Fibroblast of upper back skin (primary cell): ENCODE data around the gene LSMEM2.

Source experiments
- DNase-seq: peaks from one replicate; pipeline ENCODE4 v3.0.0-alpha.2; 2013

Gene LSMEM2

GRCh38 chr3:50286322-50287227 is 7.7 kb downstream of the LSMEM2 start:
- no peak for DNase-seq

GRCh38 chr3:50287262-50287661 is 8.4 kb downstream of the LSMEM2 start:
- no peak for DNase-seq

- DNase-seq: no peak
Measured at GRCh38 chr3:50288387-50289007, 9.6 kb downstream of the LSMEM2 start.

GRCh38 chr3:50289130-50289529 is 10.2 kb downstream of the LSMEM2 start:
- no peak for DNase-seq

- no peak for DNase-seq
Measured at GRCh38 chr3:50290161-50290641, 11.3 kb downstream of the LSMEM2 start.

GRCh38 chr3:50292159-50293078 is 13.5 kb downstream of the LSMEM2 start, which contains the start of gene IFRD2:
IFRD2 (minus strand) TSS chr3:50292429; CDS start chr3:50292274, 155 bp downstream.
- DNase-seq: peak; percentile 97

GRCh38 chr3:50293079-50293801 is 14.4 kb downstream of the LSMEM2 start:
- DNase-seq: no peak

- DNase-seq: no peak
Measured at GRCh38 chr3:50294089-50294488, 15.2 kb downstream of the LSMEM2 start.

- DNase-seq: no peak
Measured at GRCh38 chr3:50294492-50295403, 15.9 kb downstream of the LSMEM2 start.

DNA sequence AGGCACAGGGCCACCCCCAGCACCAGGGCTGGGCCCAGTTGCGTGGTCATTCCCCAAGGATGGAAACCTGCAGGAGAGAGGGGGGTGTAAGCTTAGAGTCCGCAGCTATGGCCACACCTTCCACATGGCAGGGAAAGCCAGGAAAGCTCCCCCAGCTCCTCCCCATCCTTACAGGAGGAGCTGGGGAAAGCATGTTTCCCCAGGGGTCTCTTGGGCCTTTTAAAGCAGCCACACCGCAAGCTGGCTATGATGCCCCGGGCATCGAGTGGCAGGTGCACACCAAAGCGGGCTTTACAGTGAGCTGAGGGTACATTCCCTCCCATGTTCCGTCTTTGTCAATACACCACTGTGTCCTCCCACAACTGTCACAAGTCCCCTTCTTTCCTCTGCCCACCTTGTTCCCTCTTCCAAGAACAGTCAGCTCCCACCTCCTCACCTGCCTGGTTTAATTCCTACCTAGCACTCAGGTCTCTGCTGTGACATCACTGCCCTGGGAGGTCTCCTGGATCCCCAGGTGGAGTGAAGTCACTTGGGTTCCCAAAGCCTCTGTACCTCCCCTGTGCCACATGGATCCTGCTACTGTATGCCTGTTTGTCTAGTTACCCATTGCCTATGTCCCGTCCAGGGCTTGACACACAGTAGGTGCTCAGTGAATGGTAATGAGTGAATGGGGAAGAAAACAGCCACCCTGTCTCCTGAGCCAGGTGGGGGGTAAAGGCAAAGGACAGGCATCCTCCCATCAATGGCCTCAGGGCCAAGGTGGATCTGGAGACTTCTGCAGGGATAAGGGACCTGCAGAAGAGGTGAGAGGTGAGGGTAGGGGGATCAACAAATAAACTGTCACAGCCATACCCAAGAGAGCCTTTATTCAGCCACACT is 16.9 kb downstream of the LSMEM2 start:
- DNase-seq: no peak

- DNase-seq: no peak
Measured at GRCh38 chr3:50296721-50297383, 18.0 kb downstream of the LSMEM2 start.

DNA sequence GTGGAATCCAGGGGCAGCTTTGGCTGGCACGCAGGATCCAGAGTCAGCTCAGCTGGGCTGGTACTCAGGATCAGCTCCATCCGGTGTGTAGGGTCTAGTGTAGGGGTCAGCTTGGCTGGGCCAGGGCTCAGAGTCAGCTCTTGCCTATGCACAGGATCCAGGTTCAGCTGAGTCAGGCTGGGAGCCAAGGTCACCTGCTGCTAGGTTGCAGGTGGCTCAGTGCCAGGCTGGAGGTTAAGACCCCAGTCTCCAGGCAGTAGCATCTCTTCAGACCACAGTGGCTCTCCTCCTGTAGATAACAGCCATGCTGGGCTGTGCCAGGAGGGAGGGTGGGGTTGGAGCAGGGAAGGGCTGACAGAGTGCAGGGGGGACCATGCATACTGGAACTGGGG is 18.5 kb downstream of the LSMEM2 start:
- no peak for DNase-seq

DNA sequence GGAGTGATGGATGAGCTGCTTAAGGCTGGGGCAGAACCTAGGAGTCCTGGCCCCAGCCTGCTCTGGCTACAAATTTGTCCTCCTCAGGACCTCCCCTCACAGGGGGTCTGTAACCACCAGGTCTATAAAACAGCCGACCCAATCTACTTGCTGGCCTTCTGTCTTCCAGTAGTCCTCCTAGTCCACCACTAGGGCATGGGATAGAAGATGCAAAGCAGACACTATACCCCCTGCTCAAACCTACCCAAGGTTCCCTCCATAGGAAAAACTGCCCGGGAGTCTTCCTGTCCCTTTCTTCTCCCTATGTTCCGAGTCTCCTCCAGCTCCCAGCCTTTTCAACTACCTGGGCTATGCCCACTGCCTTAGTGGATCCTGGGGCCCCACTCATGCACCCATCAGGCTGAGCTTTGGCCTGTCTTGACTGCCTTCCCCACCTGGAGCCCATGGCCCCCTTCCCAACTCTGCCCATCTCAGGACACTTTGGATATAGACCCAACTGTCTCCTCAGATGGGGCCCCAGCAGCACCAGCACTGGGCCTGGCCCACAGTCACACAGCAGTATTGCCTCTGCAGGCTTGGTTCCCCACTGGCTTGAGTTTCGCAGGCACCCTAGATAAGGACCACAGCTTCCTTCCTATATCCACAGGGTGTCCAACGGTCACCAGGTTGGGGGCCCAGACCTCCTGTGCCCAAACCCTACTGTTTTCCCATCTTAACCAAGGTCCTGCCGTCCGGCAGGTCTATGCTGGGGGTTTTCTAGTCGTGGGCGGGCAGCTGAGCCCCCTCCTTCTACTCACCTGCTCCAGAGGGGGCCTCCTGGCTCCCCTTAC is 19.2 kb downstream of the LSMEM2 start:
- no peak for DNase-seq

GRCh38 chr3:50298836-50299637 is 20.1 kb downstream of the LSMEM2 start, which contains the start of the genes HYAL3 and NAA80:
HYAL3 (minus strand) TSS chr3:50299405; CDS start chr3:50295602, 3,803 bp downstream.
NAA80 (minus strand) TSS chr3:50299405; CDS start chr3:50297463, 1,942 bp downstream.
- peak; percentile 99 for DNase-seq

DNA sequence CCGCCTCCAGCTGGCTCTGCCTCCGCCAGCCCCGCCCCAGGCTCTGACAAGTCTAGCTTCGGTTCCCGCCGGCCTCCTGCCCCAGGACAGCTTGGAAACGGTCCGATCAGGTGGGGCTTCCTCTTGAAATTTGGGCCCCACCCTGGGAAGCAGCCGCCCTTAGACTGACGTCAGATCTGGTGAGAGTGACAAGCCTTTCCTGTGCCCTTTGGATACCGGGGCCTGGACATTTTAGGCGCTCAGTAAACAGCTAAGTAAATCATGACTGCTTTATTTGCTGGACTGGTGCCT is 20.7 kb downstream of the LSMEM2 start:
- DNase-seq: no peak

DNA sequence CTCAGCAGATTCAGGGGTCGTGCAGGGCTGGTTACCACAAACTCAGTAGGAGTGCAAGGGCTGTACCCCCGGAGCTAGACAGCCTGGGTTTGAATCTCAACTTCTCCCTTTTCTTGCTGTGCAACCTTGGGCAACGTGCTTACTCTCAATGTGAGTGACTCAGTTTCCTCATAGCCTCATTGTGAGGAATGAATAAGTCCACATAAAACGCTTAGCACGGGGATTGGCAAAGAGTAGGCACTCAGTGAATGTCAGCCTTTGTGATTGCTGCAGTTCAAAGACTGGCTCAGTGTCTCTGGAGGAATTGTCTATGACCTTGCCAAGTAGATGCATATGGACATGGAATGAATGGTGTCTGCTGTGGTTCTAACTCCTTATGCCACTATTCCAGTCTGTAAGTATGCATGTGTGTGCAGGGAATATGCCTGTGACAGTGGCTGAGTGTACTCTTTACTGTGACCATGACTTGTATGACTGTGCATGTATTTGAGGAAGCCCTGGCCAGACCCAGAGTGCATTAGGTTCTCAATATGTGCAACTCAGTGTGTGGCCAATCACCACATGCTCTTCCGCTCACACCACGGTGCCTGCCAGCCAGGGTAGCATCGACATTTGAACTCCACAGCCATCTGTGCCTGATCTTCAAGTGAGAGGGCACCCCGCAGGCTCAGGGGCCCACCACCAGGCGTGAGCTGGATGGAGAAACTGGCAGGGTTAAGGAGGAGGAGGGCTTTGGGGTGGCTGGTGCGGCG is 21.2 kb downstream of the LSMEM2 start:
- peak; percentile 28 for DNase-seq
